Breast epithelium (tissue), 3 donors: ENCODE data around the gene PYGO1.

Source experiments
- CTCF ChIP-seq, 3 donors: fragments of 450-650 bp; IDR thresholded peaks; one replicate each; pipeline ENCODE4 v1.5.1; 2016 to 2017; ENCODE audit warnings: antibody characterized with exemption in 3 of 3, mild to moderate bottlenecking in 3 of 3, moderate library complexity in 3 of 3
- POLR2A ChIP-seq: fragments of 450-650 bp; IDR thresholded peaks from one replicate; pipeline ENCODE4 v1.6.1; 2016; ENCODE audit warnings: antibody characterized with exemption, mild to moderate bottlenecking, moderate library complexity
- POLR2AphosphoS5 ChIP-seq, 3 donors: sonication (generic); formaldehyde crosslinking; IDR thresholded peaks; one replicate each; pipeline ENCODE4 v1.6.1; 2017; ENCODE audit warnings: antibody characterized with exemption in 3 of 3

- TF ChIP-seq CTCF (IDR thresholded peaks at IDR 0.05): no peak
- no peak for TF ChIP-seq POLR2AphosphoS5 (IDR thresholded peaks at IDR 0.05)
- TF ChIP-seq POLR2A: no peak
Measured at GRCh38 chr15:55632434-55632833, 44.3 kb upstream of the PYGO1 start.
